GM18519 (cell line): ENCODE data around the gene ANKS1A.

ENCODE experiments used
- ATAC-seq: cut with Tn5 transposase; IDR thresholded peaks from one replicate; pipeline ENCODE4 v1.9.1; 2021; ENCODE audit warnings: mild to moderate bottlenecking, moderate library complexity; ENCODE audit not compliant: unreplicated experiment, low FRiP score

The ANKS1A gene

DNA sequence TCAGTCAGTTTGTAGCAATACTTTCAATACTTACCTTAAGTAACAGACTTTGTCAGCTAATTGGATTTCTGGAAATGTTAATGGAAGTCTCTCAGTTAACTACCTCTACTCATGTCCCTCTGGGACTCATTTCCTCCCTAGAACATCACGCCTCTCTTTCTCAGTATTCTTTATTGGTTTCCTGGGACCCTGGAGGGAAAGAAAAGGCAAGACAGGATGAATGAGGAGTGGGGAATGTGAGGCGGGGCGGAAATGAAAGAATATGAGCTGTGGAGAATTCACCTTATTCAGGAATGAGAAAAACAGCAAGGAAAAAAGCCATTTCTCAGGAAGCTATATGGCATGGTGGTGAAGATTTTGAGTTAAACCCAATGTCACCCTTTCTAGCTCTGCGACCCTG lies 62.7 kb downstream of the ANKS1A start:
- no peak for ATAC-seq

DNA sequence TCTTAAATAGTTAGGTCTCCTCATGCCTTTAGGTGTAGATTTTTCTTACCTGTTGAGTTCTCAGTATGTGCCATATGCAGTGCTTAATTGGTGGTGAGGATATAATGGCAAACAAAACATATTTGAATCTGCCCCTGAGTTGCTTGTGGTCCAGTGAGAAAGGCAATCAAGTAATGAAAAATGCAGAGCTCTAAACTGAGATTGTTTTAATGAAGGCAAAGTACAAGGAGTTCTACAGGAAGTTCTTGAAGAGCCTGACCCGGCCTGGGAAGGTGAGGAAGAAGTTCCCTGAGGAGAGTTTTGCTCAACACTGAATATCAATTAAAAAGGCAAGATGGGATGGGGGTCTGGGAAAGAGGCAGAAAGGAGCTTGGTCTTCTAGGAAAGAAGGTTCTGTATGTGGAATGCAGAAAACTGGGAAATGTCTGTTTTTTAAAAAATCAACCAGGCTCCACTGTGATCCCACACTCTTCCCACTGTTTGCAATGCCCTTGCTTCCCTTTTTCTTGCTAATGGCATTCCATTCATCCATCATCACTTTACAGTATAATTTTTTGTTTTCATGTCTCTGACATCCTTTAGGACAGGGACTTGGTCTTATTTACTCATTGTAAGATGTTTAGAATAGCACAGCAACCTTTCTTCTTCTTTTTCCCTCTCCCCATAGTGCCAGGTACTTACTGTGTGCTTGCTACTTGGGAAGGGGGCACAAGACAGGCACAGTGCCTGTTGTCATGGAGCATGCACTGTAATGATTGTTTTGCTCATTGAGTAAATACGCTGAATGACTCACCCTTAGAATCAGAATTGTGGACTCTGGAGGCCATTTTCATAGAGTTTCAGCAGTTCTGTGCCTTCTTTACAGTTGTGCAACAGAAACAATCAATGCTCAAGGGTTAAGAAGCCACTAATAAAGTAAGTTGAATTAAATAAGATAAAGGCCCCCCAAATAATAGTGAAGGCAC lies 64.3 kb downstream of the ANKS1A start:
- ATAC-seq = no peak

DNA sequence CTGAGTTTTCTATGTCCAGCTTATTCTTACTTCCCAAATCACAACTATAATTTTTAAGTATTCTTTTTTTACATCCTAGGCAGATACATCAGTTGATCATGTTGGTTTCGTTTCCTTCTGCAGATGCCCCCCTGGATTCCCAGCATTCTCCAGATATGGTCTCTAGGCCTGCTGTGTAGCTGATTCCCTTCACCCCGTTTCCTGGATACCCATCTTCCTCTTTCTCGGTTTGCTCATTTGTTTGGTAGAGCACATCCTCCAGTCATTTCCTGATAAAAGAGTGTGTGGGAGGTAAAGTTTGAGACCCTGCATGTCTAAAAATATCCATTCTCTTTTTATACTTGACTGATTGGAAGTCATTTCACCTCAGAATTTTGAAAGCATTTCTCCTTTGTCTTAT lies 66.4 kb downstream of the ANKS1A start:
- no peak for ATAC-seq

DNA sequence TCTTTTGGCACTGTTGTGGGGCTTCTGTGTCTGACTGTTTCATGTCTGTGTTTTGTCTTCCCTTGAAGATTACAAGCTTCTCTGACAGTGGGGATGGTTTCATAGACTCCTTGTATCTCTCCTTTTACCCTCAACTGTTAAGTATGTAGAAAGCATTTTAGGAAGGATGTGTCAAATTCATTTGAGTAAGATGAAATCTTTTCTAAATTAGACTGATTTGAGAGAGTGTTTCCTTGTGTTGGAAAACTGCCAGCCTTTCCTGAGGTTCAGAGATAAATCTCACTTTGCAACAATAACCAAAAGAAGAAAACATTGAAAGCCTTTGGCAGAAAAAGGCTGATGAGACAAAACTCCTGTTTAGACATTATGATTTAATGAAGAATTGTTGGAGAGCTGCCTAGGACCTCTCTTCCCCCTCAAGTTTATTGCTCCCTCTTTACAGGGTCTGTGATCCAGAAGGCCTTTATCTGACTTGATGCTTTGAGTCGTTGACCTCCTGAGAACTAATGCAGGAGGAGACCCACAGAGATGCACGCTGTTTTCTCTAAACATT lies 68.3 kb downstream of the ANKS1A start:
- ATAC-seq = no peak

DNA sequence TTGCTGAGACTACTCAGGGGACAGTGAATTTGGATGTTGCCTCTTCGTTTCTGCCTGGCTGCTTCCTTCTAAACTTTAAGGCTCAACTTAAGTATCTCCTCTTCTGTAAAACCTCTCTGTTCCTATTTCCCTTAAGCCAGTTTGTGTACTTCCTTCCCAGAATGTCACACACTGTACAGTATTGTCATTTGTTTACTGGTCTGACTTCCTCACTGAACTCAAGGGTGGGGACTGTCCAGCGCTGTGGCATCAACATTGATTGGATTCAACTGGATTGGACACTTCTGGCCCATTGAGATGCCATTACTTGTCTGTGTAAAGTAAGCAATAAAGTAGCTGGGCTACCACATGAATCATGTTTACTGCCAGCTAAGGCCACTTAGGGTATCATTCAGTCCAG lies 69.7 kb downstream of the ANKS1A start:
- ATAC-seq = no peak

DNA sequence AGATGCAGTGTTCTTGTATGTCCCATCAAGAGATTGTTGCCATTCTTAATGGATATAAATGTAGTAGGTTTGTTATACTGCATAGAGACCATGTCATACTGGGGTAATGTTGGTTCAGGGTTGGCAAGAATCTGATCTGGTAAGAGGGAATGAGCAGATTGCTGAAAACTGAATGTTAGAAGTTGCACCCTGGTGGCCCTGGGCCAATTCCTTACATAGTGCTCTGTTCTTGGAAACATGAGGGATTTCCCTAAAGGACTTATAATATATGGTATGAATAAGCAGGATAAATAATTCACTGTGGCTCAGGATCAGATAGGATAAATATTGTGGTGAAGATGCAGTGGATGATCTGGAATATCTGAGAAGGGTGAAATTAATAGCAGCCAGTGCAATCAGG lies 70.2 kb downstream of the ANKS1A start:
- ATAC-seq = no peak

DNA sequence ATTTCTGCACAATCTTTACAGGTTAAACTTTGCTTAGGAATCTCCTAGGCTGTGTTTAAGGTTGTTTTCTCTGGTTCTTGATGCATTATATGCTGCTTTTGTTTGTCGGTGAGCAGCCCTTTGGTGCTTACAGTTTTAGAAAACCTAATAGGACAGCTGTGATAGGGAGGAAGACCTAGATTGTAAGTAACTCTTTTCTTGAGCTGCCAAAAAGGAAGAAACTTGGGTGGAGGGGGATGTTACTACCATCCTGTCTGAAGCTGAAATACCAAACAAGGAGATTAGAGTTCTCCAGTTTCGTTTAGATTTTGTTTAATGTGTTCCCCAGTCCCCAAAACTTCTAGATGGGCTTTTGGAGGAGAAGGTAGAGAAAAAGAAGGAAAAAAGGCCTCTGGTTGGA lies 72.0 kb downstream of the ANKS1A start:
- ATAC-seq = no peak

DNA sequence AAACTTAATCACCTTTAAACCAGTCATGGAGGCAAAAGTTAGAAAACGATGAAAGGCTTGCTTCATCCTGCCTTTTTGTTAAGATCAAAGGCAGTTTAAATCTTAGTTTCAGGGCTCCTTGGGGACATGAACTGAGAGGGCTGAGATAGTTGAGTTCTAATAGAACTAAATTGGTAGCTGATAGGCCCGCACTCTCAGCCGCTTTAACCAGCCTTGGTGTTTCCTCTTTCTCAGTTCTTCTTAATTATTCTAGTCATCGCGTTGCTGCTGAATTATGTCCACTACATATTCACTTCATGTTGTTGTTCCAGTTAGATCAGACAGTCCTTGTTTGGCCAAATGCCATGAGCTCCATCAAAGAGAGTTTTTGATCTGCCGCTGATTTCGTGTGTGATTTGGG lies 72.5 kb downstream of the ANKS1A start:
- no peak for ATAC-seq

DNA sequence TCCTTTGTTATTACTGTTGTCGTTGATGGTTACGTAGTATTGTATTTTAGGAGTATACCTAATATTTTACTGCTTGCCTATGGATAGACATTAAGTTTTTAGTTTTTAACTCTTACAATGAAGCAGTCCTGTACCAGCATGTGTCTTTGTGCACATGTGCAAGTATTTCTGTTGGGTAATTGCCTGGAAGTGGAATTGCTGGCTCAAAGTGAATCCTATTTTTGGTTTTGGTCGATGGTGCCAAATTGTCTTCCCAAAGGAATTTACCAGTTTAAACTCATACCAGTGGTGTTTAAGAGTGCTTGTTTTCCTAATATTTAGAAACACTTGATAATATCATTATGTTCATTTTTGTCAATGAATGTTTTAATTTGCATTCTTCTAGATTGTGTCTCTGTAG lies 75.5 kb downstream of the ANKS1A start:
- no peak for ATAC-seq

DNA sequence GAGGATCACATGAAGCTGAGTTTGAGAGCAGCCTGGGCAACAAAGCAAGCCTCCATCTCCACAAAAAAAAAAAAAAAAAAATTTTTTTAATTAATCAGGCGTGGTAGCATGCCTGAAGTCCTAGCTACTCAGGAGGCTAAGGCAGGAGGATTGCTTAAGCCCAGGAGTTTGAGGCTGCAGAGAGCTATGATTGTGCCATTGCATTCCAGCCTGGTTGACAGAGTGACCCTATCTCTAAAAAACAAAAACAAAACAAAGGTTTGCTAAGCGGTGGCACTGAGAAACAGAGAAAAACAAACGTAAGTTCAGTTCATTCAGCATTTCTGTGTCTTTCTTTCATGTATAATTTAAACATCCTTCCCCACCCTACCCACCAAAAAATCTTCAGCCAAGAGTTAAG lies 78.4 kb downstream of the ANKS1A start:
- no peak for ATAC-seq

DNA sequence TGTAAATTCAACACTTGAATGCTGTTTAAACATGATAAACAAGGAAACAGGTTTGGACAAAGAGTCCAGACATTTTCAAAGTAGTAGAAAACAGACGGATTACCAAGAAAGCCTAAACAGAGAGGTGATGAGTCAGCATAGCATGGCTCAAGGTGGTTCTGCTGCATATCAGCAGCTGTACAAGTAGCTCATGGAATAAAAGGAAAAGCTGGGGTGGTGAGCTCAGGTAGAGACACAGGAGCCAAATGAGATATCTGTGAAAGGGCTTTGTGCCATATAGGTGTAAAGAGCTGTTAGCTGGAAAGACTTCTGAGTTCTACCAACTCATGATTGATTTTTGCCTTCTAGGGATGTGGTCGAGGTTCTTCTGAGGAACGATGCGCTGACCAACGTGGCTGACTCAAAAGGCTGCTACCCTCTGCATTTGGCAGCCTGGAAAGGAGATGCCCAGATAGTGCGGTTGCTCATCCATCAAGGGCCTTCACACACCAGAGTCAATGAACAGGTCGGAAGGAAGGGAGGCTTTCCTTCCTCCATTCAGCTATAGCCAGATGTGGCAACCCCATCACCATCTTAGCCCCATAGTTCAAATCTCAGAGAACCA lies 80.7 kb downstream of the ANKS1A start:
- no peak for ATAC-seq

DNA sequence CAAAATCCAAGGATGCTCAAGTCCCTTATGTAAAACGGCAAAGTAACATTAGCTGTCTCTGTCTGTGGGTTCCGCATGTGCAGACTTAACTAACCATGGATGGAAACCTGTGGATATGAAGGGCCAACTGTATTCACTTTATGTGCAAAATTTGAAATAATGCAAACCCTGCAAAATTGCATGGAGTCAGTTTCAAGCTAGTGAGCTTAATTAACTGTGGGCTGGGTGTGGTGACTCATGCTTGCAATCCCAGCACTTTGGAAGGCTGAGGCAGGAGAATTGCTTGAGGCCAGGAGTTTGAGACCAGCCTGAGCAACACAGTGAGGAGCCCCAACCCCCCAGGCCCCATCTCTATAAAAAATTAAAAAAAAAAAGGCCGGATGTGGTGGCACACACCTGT lies 81.4 kb downstream of the ANKS1A start:
- ATAC-seq = no peak

DNA sequence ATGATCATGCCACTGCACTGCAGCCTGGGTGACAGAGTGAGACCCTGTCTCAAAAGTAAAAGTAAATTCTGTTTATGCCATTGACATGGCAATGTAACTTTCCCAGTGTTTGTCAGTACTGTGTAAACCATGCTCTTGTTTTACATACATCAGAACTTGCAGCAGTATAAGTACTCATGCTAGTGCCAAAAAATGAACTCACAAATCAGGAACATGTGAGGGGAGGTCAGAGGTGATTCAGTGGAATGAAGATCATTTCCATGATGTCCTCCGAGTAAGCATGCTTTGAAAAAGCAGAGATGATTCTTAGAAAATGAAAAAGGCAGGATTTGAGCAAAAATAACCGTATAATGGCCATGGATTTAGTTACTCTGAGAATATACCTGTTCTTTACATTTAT lies 81.9 kb downstream of the ANKS1A start:
- no peak for ATAC-seq

DNA sequence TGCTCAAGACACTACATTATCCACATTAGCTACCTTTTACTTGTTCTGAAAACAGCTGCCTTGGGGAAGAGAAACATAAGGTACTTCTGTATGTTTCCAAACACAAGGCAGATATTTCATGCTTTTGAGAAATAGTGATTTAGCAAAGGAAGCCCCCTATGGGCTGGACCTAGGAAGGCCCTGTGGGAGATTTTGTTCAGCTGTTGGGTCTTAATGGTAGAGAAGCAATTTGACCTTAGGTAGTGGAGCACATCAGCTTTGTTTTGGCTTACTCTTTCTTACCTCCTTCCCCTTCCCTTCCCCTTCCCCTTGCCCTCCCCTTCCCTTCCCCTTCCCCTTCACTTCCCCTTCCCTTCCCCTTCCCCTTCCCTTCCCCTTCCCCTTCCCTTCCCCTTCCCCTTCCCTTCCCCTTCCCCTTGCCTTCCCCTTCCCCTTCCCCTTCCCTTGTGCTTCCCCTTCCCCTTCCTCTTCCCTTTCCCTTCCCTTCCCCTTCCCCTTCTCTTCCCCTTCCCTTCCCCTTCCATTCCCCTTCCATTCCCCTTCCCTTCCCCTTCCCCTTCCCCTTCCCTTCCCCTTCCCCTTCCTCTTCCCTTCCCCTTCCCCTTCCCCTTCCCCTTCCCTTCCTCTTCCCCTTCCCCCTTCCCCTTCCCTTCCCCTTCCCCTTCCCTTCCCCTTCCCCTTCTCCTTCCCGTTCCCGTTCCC lies 84.6 kb downstream of the ANKS1A start:
- ATAC-seq = no peak

DNA sequence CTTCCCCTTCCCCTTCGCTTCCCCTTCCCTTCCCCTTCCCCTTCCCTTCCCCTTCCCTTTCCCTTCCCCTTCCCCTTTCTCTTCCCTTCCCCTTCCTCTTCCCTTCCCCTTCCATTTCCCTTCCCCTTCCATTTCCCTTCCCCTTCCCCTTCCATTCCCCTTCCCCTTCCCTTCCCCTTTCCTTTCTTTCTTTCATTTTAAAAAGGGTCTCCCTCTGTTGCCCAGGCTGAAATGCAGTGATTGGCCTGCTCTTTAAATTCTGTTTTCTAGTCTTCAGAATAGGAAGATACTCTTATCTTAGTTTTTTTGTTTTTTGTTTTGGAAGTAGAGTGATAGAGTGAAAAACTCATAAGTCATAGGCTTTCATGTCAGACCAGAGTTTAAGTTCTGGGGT lies 85.2 kb downstream of the ANKS1A start:
- no peak for ATAC-seq

DNA sequence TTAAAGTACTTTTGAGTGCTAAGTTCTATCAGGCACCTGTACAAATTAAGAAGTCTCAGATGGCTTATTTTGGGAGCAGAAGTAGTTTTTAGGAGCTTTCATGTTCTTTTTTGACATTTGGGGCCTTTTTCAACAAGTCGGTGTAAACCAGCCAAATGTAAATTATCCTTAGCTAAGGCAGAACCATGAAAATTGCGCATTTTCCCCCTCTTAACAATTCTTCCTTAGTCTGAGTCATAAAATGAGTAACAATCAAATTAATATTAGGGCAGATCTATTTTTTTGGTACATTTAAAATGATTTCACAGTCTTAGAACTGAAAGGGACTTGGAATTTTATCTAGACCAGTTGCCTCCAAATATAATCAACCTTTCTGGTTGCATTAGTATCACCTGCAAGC lies 87.2 kb downstream of the ANKS1A start:
- ATAC-seq = no peak

DNA sequence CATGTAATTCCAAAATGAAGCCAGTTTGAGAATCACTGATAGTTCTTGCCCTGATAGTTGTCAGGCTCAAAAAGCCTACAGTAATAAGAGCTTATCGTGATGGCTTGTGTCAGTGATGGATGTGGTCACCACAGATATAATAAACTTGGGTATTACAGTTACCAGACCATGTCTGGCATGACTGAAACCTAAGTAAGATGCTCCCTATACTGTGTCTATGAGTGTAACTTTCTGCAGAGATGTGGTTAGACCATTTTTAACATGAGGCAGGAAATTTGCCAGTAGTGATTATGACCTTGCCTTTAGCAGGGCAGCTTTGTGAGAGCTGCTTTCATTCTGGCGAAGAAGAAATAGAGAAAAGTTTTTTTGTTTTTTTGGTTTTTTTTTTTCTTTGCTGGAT lies 90.2 kb downstream of the ANKS1A start:
- no peak for ATAC-seq

DNA sequence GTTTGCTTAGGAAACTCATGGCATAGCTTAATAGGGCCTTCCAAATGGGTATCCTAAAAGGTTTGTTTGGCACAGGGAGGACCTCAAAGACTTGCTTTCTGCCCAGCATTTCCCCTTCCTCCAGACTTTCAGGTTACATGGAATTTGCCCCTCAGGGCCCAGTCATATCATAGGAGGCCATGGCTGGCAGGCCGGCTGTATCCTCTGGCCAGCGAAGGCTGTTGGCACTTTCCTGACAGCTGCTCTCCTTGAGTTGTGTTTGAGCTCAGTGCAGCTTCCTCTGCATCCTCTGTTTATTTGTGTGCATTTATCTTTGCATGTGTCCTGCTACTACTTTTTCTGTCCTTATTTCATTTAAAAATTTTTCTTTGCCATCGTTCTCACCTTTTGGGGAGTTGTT lies 90.9 kb downstream of the ANKS1A start:
- no peak for ATAC-seq

DNA sequence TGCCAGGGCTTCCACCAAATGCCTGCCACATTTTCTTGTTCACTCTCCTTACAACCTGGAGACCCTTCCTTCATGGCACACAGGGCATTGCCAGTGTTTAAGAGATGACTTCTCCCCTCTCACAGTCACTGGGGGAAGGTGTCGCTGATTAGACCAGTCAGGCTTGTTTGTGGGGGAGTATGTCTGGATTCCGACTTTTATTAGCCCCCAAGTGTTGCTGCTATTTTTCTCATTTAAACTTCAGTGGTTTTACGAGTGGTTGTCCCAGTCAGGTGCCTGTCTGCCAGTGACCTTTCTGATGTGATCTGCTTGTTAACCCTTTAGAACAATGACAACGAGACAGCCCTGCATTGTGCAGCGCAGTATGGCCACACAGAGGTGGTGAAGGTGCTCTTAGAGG lies 92.3 kb downstream of the ANKS1A start:
- ATAC-seq = no peak

DNA sequence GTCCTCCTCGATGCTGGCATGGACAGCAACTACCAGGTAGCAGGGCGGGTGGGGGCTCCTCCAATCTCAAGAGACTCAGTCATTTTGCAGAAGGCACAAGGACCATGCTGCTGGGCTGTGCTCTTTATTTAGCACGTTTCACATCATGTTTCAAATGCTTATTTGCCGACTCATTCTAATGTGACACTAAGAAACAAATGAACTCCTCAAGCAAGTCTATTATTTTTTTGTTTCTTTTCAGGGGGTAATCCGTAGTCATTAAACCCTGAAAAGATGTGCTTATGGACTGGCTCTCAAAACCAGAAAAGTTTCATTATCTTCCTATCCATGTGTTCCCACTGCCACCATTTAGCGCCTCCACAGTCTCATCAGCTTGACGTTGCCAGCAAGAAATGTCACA lies 92.9 kb downstream of the ANKS1A start:
- no peak for ATAC-seq

DNA sequence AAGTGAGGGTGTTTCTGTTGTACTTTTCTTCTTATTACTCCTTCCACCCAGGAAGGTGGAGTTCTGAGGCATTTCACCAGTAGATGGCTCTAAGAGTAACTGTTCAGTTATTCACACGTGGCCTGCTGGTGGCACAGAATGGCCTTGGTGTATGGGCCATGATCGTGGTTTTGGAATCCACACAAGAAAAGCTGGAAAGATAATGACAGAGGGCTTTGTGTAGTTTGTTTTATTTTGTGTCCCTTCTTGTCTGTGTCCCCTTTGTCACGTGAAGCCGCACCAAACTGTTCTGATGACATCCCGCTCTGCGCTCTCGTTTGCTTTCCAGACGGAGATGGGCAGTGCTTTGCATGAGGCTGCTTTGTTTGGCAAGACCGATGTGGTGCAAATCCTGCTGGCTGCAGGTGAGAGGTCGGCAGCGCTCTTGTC lies 93.4 kb downstream of the ANKS1A start:
- ATAC-seq = no peak
